PC-3 (cell line): ENCODE results near the gene DVL1. TPM values are rescaled to one million over a fixed set of nuclear protein-coding genes. Genes with fewer than 3 reads are reported as not detected.

Experiments used
- ATAC-seq: fragments of 200-7000 bp; cut with Tn5 transposase; 2 replicates; pipeline ENCODE4 v1.9.1; 2020; ENCODE audit warnings: mild to moderate bottlenecking, moderate library complexity
- BruUV-seq: library from RNA; stranded (reverse); fragments of 400-500 nt; replicated peaks from 2 replicates; lab custom pipeline; 2021; lab: Mats Ljungman, UMichigan
- CTCF ChIA-PET: fragments of 300-600 bp; sonication (Branson Sonifier 250); formaldehyde crosslinking; loops from one replicate; lab custom pipeline; 2022; ENCODE audit warnings: antibody characterized with exemption; lab: Charles Lee
- POLR2A ChIA-PET: fragments of 300-600 bp; sonication (Branson Sonifier 250); formaldehyde crosslinking; loops from one replicate; lab custom pipeline; 2022; ENCODE audit warnings: antibody characterized with exemption; ENCODE audit not compliant: unreplicated experiment; lab: Charles Lee
- DNase-seq: peaks from one replicate; pipeline ENCODE4 v3.0.0-alpha.2; 2015
- H2AFZ ChIP-seq: fragments of 300-600 bp; sonication (generic); 2 replicates; pipeline ENCODE4 v1.6.0; 2016; ENCODE audit warnings: antibody characterized with exemption, low read length
- H3F3A ChIP-seq: fragments of 300-600 bp; sonication (generic); one replicate; pipeline ENCODE4 v1.6.0; 2017; ENCODE audit warnings: antibody characterized with exemption, low read length, control low read depth, mild to moderate bottlenecking; ENCODE audit not compliant: unreplicated experiment
- H3K27ac ChIP-seq: fragments of 300-600 bp; sonication (generic); 2 replicates; pipeline ENCODE4 v1.5.1; 2016; ENCODE audit warnings: mild to moderate bottlenecking, low read length
- H3K27me3 ChIP-seq: fragments of 300-600 bp; sonication (generic); 2 replicates; pipeline ENCODE4 v1.6.1; 2016; ENCODE audit warnings: low read length, mixed read lengths
- H3K36me3 ChIP-seq: fragments of 300-600 bp; sonication (generic); 2 replicates; pipeline ENCODE4 v1.6.1; 2016; ENCODE audit warnings: low read depth, mixed run types, low read length, mixed read lengths
- H3K4me1 ChIP-seq: fragments of 300-600 bp; sonication (generic); 2 replicates; pipeline ENCODE4 v1.5.1; 2016; ENCODE audit warnings: low read length; ENCODE audit not compliant: insufficient read depth
- H3K4me2 ChIP-seq: fragments of 300-600 bp; sonication (generic); 2 replicates; pipeline ENCODE4 v1.6.0; 2016; ENCODE audit warnings: low read length
- H3K4me3 ChIP-seq: fragments of 300-600 bp; sonication (generic); 2 replicates; pipeline ENCODE4 v1.5.1; 2016; ENCODE audit warnings: mild to moderate bottlenecking, low read length, mixed read lengths
- H3K79me2 ChIP-seq: fragments of 300-600 bp; sonication (generic); 2 replicates; pipeline ENCODE4 v1.6.1; 2017; ENCODE audit warnings: low read length, mixed read lengths
- H3K9ac ChIP-seq: fragments of 300-600 bp; sonication (generic); 2 replicates; pipeline ENCODE4 v1.6.0; 2016; ENCODE audit warnings: mild to moderate bottlenecking, low read length
- H3K9me2 ChIP-seq: fragments of 300-600 bp; sonication (generic); replicated peaks from 2 replicates; pipeline ENCODE4 v1.6.1; 2016; ENCODE audit warnings: mixed run types, low read length, mixed read lengths
- H3K9me3 ChIP-seq: fragments of 300-600 bp; sonication (generic); 2 replicates; pipeline ENCODE4 v1.6.1; 2016; ENCODE audit warnings: low read length, mixed read lengths
- H4K20me1 ChIP-seq: fragments of 300-600 bp; sonication (generic); 2 replicates; pipeline ENCODE4 v1.6.1; 2016; ENCODE audit warnings: low read length, mixed read lengths
- CTCF ChIP-seq: fragments of 300-600 bp; sonication (generic); conservative IDR thresholded peaks from 2 replicates; pipeline ENCODE4 v1.5.1; 2017; ENCODE audit warnings: antibody characterized with exemption, low read depth, mild to moderate bottlenecking, low read length
- EZH2 ChIP-seq: fragments of 300-600 bp; sonication (generic); IDR thresholded peaks from one replicate; pipeline ENCODE4 v1.6.1; 2017; ENCODE audit warnings: antibody characterized with exemption, mild to moderate bottlenecking, low read length; ENCODE audit not compliant: unreplicated experiment
- EZH2phosphoT487 ChIP-seq: fragments of 300-600 bp; sonication (generic); IDR thresholded peaks from 2 replicates; pipeline ENCODE4 v1.6.1; 2018; ENCODE audit warnings: mild to moderate bottlenecking, antibody characterized with exemption, low read length, borderline replicate concordance
- intact Hi-C: fragments of 100-400 bp; cut with micrococcal nuclease; formaldehyde crosslinking; loops from 2 replicates; pipeline ENCODE4 v1.9.0; 2023
- total RNA-seq: library from RNA; depleted of rRNA; stranded (reverse); fragments of >200 nt; gene quantifications from 2 replicates; pipeline ENCODE4 v1.2.3, GENCODE V29; 2014

The DVL1 gene
- total RNA-seq, 1 experiment from 2014 or later = 626 TPM

GRCh38 chr1:1290238-1290731 lies 58.9 kb downstream of the DVL1 start:
- Histone ChIP-seq H3K9me3 (no peaks in the 10 kb centered on the region), H3K79me2 (no peaks in the 10 kb centered on the region), H3K9ac (no peak overlapping the region), H3K27me3 (no peaks in the 10 kb centered on the region), H3K4me3 (no peak overlapping the region), H3K9me2 (no peaks in the 10 kb centered on the region), H3K4me2 (peak overlapping the region; percentile 45; the same call in 1 of the 2 replicates), H3K36me3 (no peaks in the 10 kb centered on the region), H4K20me1 (no peaks in the 10 kb centered on the region), H3K27ac (no peak overlapping the region), H3K4me1 (peaks cover 12% of the 10 kb centered on the region), H2AFZ (no peak overlapping the region), H3F3A (no peaks in the 10 kb centered on the region)
- POLR2A ChIA-PET = interaction anchor here (0.7 kb wide), 1 partner anchor 46 kb away, joined by 4 read pairs; no protein-coding TSS in a partner anchor
- no peak for TF ChIP-seq EZH2
- no peak for TF ChIP-seq EZH2phosphoT487
- peak; percentile 69 for TF ChIP-seq CTCF
- no TSS peak for BruUV-seq
- intact Hi-C loops = loop anchor here (2.0 to 5.0 kb wide), 2 partner anchors 25 to 53 kb away; no protein-coding TSS in a partner anchor
- ATAC-seq = 0 out of 2 replicates have a peak, but pooled peaks have one; percentile 10
- DNase-seq = peak; percentile 77
- CTCF ChIA-PET = interaction anchor here (0.6 to 2.0 kb wide), 5 partner anchors 26 to 307 kb away, joined by 3 to 26 read pairs (median 4); no protein-coding TSS in a partner anchor

GRCh38 chr1:1287288-1288110 lies 61.7 kb downstream of the DVL1 start:
- no peak for DNase-seq
- Histone ChIP-seq H3K9me3 (no peaks in the 10 kb centered on the region), H4K20me1 (no peaks in the 10 kb centered on the region), H3K4me2 (no peak overlapping the region), H3F3A (no peaks in the 10 kb centered on the region), H3K36me3 (no peaks in the 10 kb centered on the region), H3K4me1 (peaks cover 23% of the 10 kb centered on the region), H3K9me2 (no peaks in the 10 kb centered on the region), H3K4me3 (no peak overlapping the region), H3K9ac (no peak overlapping the region), H3K27me3 (no peaks in the 10 kb centered on the region), H2AFZ (no peak overlapping the region), H3K27ac (no peak overlapping the region), H3K79me2 (no peaks in the 10 kb centered on the region)
- no TSS peak for BruUV-seq
- no peak for TF ChIP-seq EZH2phosphoT487
- no peak for TF ChIP-seq CTCF
- no peak for TF ChIP-seq EZH2
- POLR2A ChIA-PET = no interaction called here
- CTCF ChIA-PET = no interaction called here
- intact Hi-C loops = no loop called here
- ATAC-seq = no peak
